Stimulated activated CD4-positive, alpha-beta T cell treated with anti-CD3 and anti-CD28 coated beads, Interleukin-12 subunit alpha, Interleukin-12 subunit beta, amount 100 ng/mL, for 24 hours (primary cell): ENCODE data around the gene IPO8.

Source experiments
- DNase-seq, 2 experiments: peaks; one replicate each; pipeline ENCODE4 v3.0.0-alpha.2; 2020; ENCODE audit warnings: low read depth in 2 of 2

Gene IPO8

GRCh38 chr12:30695199-30696102 is at the start of gene IPO8:
Gene IPO8 (minus strand): TSS chr12:30695869. CDS start chr12:30695647, 222 bp downstream.
- DNase-seq: peak; percentile 74 to 78

GRCh38 chr12:30744321-30744720 is 48.7 kb upstream of the IPO8 start:
- DNase-seq: no peak

GRCh38 chr12:30740274-30740673 is 44.6 kb upstream of the IPO8 start:
- no peak for DNase-seq

- DNase-seq: no peak
These were observed 43.4 kb upstream of the IPO8 start for GRCh38 chr12:30739020-30739419.

- DNase-seq: no peak
These were observed 37.4 kb upstream of the IPO8 start for GRCh38 chr12:30732954-30733637.

GRCh38 chr12:30730011-30730410 is 34.3 kb upstream of the IPO8 start:
- DNase-seq: no peak

- no peak for DNase-seq
These were observed 33.9 kb upstream of the IPO8 start for GRCh38 chr12:30729547-30729946.

GRCh38 chr12:30726647-30727046 is 31.0 kb upstream of the IPO8 start:
- DNase-seq: no peak

- DNase-seq: no peak
These were observed 30.1 kb upstream of the IPO8 start for GRCh38 chr12:30725739-30726138.

- DNase-seq: no peak
These were observed 23.4 kb upstream of the IPO8 start for GRCh38 chr12:30719060-30719459.

GRCh38 chr12:30707613-30708342 is 12.1 kb upstream of the IPO8 start:
- DNase-seq: no peak

- no peak for DNase-seq
These were observed 10.8 kb upstream of the IPO8 start for GRCh38 chr12:30706476-30706875.

- DNase-seq: no peak
These were observed 5.4 kb upstream of the IPO8 start for GRCh38 chr12:30701056-30701455.

GRCh38 chr12:30700216-30700900 is 4.7 kb upstream of the IPO8 start:
- no peak for DNase-seq

- no peak for DNase-seq
These were observed 2.7 kb upstream of the IPO8 start for GRCh38 chr12:30698346-30698745.

GRCh38 chr12:30696943-30697342 is 1.3 kb upstream of the IPO8 start:
- DNase-seq: no peak

- no peak for DNase-seq
These were observed 817 bp upstream of the IPO8 start for GRCh38 chr12:30696486-30696885.

- no peak for DNase-seq
These were observed 387 bp upstream of the IPO8 start for GRCh38 chr12:30696103-30696408.

- DNase-seq: no peak
These were observed 1.1 kb downstream of the IPO8 start for GRCh38 chr12:30694412-30695198.

GRCh38 chr12:30692470-30692869 is 3.2 kb downstream of the IPO8 start:
- DNase-seq: no peak
